Thyroid gland (tissue), 4 donors: Measurements from ENCODE around the gene SPATA20.

ENCODE experiments used
- POLR2A ChIP-seq, 2 donors: fragments of 450-650 bp; IDR thresholded peaks; one replicate each; pipeline ENCODE4 v1.6.1; 2017; ENCODE audit warnings: antibody characterized with exemption in 2 of 2, mild to moderate bottlenecking in 2 of 2, moderate library complexity in 1 of 2
- TF ChIP-seq, protein P1 (sequence below), 6 experiments: fragments of 200-600 bp in 3 of 6; fragments of 450-650 bp in 3 of 6; sonication (generic) in 3 of 6; IDR thresholded peaks; one replicate each; pipeline ENCODE4 v1.5.1; 2016 to 2019; ENCODE audit warnings: antibody characterized with exemption in 6 of 6, mild to moderate bottlenecking in 2 of 6, inconsistent platforms in 1 of 6, moderate library complexity in 1 of 6

DNA sequence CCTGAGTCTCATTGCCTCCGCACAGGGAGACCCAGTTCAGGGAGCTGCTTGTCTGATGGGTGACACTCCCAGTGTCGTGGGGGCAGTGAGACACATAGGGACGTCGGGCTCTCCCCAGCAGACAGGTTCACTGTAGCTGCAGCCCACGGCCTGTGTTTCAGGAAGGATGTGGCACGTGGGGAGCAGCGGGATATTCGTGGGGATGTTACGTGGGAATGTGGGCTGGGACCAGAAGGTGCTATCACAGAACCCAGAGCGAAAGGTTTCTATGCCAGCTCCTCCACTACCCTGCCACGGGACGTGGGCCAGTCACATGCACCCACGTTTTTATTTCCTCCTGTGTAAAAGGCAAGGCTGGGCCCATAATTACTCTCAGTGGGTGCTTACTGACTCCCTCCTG lies 29.9 kb downstream of the SPATA20 start:
- TF ChIP-seq, protein P1, sequence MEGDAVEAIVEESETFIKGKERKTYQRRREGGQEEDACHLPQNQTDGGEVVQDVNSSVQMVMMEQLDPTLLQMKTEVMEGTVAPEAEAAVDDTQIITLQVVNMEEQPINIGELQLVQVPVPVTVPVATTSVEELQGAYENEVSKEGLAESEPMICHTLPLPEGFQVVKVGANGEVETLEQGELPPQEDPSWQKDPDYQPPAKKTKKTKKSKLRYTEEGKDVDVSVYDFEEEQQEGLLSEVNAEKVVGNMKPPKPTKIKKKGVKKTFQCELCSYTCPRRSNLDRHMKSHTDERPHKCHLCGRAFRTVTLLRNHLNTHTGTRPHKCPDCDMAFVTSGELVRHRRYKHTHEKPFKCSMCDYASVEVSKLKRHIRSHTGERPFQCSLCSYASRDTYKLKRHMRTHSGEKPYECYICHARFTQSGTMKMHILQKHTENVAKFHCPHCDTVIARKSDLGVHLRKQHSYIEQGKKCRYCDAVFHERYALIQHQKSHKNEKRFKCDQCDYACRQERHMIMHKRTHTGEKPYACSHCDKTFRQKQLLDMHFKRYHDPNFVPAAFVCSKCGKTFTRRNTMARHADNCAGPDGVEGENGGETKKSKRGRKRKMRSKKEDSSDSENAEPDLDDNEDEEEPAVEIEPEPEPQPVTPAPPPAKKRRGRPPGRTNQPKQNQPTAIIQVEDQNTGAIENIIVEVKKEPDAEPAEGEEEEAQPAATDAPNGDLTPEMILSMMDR (IDR thresholded peaks at IDR 0.05) = no peak
- no peak for TF ChIP-seq POLR2A (IDR thresholded peaks at IDR 0.05)
